Measurements from ENCODE around the gene MYBPC2.
"Not testable (repeated sequence)": the region's sequence is repeated elsewhere in the genome, so short reads cannot be mapped to it uniquely, and the experiment has no call there.

Gene MYBPC2

DNA sequence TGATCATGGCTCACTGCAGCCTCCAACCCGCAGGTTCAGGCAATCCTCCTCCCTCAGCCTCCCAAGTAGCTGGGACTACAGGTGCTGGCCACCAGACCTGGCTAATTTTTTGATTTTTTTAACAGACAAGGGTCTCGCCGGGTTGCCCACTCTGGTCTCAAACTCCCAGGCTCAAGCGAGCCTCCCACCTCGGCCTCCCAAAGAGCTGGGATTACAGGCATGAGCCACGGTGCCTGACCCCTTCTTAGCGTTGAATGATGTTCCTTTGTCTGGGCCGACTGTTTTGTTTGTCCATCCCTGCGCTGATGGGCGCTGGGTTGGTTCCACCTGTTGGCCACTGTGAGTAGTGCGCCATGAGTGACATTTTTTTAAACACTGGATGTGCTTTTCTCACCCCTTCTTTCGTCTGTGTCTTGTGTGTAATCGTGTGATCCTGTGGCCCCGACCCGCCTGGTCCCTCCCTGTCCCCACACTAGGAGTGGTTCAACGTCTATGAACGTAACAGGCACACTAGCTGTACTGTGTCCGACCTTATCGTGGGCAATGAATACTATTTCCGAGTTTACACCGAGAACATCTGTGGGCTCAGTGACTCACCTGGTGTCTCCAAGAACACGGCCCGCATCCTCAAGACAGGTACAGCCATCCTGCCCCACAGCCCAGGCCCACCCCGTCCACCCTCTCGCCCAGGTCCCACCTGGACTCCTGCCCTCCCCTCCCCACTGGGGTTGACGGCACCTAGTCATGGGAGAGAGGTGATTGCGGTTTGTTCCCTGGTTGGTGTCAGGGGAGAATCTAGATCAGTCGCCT lies 28.6 kb downstream of the MYBPC2 start:
- peak; percentile 37 for DNase-seq

DNA sequence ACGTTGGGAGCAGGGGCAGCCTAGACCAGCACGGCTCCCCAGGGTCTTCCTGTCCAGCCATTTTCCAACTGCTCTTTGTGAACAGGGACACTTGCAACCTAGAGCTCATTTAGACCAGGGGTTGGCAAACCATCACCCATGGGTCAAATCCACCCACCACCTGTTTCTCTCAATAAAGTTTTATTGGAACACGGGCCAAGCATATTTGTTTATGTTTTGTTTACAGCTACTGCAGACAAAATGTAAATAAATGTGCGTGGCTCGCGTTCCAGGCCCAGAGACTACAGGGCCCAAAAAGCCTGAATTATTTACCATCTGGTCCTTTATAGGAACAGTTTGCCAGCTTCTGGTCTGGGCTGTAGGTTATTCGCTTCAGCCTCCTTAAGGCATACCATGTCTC lies 30.3 kb downstream of the MYBPC2 start:
- no peak for DNase-seq

DNA sequence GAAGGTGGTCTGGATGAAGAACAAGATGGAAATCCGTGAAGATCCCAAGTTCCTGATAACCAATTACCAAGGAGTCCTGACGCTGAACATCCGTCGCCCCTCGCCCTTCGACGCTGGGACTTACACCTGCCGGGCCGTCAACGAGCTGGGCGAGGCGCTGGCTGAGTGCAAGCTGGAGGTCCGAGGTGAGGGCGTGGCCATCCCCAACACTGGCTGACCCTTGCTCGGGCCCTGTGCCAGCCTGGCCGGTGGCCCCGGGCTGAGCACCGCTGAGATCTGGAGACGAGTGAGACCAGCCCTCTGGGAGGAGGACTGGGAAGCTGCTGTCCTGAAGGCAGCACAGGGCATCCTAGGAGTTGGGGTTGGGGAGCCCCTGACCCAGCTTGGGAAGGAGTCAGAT lies 31.7 kb downstream of the MYBPC2 start:
- DNase-seq: no peak

DNA sequence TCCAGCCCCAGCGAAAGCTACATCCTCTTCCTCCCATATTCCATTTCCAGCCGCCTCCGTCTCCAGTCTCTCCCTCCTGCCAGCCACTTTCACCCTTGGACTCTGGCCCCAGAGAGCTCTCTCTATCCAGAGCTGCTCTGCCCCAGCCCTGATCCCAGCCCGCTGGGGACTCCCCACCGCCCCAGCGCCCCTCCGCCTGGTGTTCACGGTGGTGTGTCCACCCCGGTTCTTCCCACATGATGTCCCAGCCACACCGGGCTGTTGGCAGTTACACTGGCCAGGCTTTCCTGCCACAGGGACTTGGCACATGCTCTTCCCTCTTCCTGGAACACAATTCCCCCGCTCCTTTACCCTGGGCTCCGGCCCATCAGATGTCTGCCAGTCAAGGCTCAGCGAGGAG lies 32.3 kb downstream of the MYBPC2 start:
- DNase-seq: no peak

DNA sequence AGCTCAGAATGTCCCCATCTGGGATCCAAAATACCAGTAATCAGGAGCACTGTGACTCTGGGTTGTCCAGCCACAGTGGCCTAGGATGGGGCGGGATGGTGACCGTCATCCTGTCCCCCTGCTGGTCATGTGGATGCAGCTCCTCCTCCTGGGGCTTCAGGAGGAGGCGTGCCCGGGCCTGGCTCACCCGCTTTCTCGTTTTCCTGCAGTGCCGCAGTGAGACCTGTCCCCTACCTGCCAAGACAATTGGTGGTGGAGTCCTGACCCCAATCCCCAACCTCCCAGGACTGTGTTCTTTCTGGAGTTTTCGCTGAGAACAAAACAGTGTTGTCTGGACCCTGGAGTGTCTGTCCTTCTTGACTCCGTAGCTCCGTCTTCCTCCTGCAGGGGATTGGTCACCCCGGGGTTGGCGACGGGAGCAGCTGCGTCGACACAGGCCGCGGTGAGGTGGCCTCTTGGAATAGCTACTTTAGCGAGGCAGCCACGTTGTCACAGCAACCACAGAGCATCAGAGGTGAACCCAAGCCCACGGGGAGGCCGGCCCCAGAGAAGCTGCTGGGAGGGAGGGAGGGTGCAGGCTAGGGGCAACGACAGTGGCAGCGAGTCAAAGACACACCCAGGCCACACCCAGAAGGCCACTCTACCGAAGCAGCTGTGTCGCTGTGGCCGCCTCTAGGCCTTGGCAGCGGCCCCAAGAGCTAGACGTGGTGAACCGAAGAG lies 33.5 kb downstream of the MYBPC2 start:
- DNase-seq: no peak

DNA sequence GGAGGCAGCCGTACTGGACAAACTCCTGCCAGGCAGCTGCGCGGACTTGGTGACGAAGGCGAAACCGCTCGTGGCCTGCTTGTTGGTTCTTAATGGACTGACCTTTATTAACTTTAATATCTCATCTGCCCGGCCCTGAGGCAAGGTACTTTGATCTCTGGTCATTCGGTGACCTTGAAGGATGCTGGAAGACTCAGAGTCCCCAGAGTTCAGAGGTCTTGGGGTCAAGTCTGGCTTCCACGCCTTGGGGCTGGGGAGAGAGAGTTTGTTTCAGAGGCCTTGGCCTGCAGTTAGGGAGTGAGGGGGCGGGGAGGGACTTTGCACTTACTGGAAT lies 34.0 kb downstream of the MYBPC2 start:
- DNase-seq: no peak

DNA sequence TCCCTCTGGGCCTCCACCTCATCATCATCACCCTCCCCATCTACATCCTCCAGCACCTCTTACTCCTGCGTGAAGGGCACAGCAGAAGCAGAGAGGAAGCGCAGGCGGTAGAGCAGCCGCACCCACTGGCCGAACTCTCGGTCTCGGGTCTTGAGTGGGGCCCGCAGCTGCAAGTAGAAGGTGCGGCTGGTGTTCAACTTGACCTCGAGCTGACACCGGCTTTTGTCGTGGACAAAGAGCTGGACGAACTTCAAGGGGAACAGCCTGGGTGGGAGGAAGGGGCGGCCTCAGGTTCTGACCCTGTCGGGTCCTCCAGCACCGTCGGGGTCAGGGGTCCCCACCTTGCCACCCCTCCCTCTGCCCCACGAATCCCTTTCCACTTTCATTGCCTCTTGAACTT lies 34.9 kb downstream of the MYBPC2 start:
- DNase-seq: no peak

DNA sequence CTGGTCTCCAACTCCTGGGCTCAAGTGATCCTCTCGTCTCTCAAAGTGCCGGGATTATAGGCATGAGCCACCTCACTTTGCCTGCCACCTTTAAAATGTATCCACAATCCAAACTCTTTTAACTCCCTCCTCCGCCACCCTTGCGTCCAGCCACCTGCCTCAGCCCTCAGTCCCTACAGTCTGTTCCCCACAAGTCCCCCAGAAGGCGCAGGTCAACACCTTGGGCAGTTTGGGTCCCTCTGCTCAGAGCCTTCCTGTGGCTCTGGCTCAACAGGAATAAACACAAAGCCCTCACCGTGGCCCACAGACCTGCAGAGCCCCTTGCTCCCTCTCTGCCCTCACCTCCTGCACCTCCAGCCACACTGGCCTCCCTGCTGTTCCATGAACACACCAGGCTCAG lies 36.1 kb downstream of the MYBPC2 start:
- DNase-seq: no peak

DNA sequence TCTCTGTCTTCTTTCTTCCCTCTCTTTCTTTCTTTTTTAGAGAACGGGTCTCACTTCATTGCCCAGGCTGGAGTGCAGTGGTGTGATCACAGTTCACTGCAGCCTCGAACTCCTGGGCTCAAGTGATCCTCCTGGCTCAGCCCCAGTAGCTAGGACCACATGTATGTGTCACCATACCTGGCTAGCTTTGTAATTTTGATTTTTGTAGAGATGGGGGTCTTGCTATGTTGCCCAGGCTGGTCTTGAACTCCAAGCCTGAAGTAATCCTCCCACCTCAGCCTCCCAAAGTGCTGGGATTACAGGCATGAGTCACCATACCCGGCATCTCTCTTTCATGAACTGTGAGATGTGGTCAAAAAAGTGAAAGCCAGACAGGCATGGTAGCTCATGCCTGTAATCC lies 40.6 kb downstream of the MYBPC2 start:
- not testable (repeated sequence) for DNase-seq

DNA sequence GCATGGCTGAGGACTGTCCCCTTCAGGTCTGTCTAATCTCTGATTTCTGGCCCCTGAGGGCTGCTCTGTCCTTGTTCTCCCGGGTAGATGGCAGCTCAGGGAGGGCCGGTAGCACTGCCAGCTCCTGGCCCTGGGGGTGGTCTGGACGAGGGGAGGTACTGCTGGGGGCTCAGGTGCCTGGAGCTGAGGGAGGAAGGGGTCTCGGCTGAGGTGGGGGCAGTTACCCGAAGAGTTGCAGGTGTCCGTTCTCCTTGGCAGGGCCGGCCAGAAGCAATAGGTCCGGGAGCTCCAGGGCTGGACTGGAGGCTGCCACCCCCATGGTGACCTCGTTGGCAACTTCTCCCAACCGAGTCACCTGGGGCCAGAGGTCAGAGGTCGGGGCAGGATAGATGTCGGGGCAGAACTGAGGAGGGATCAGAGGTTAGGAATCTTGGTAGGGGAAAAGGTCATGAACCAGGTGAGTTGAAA lies 42.4 kb downstream of the MYBPC2 start:
- no peak for DNase-seq

DNA sequence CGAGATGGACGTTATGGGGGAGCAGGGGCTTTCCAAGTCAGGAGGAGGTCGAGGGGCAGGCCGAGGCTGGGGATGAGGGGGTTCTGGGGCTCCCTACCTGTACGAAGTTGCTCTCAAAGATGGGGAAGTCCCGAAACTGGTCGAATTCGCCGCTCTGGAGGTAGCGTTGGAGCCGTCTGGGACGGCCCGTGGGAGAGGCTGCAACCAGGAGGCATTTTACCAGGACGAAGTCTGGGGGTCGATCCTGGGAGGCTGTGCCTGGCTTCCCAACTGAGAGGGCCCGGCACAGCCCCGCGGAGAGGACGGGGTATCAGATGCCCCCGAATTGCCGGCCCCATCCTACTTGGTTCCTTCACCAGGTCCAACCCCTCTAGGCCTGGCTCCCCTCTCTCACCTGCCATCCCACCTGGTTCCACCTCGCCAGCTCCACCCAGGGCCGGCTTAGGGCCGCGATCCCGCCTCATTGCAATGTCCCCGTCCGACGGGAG lies 43.1 kb downstream of the MYBPC2 start:
- no peak for DNase-seq

DNA sequence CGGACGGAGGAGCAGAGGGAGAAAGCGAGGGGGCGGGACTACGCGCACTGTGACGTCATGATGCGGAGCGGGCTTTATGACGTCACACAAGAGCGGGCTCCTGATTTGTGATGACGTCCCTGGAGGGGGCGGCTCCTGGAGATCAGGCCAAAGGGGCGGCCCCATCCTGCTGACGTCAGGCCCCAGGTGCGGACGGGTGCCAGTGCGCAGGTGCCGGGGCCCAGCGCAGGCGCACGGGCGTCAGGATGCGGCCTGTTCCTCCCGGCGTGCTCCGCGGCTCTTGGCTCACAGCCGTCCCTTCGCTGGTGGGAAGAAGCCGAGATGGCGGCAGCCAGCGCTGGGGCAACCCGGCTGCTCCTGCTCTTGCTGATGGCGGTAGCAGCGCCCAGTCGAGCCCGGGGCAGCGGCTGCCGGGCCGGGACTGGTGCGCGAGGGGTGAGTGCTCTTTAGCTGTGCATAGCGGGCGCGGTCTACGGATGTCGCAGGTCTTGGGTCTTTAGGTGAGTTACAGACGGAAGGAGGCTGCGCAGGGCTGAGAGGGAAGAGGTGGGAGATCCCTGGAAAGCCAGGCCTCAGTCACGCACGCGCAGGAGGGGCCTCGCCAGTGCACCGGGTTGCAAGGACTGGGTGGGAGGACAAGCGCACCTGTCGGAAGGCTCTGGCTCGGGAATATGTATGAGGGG lies 43.7 kb downstream of the MYBPC2 start, which contains the start of the genes EMC10 and GARIN5A:
TSS of gene EMC10 (plus strand) at position 284 of the 683 bp plus-strand sequence. CDS start at position 322, 38 bp downstream.
TSS of gene GARIN5A (minus strand) at position 625 of the 683 bp plus-strand sequence. CDS start at position 165, 460 bp downstream.
- DNase-seq: peak; percentile 90

DNA sequence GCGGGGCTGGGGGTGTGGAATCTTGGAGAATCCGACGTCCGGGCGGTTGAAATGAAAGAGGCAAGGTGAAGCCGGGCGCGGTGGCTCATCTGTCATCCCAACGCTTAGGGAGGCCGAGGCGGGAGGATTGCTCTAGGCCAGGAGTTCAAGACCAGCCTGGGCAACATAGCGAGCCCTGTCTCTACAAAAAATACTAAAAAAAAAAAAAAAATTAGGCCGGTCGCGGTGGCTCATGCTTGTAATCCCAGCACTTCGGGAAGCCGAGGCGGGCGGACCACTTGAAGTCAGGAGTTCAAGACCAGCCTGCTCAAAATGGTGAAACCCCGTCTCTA lies 44.2 kb downstream of the MYBPC2 start:
- no peak for DNase-seq

DNA sequence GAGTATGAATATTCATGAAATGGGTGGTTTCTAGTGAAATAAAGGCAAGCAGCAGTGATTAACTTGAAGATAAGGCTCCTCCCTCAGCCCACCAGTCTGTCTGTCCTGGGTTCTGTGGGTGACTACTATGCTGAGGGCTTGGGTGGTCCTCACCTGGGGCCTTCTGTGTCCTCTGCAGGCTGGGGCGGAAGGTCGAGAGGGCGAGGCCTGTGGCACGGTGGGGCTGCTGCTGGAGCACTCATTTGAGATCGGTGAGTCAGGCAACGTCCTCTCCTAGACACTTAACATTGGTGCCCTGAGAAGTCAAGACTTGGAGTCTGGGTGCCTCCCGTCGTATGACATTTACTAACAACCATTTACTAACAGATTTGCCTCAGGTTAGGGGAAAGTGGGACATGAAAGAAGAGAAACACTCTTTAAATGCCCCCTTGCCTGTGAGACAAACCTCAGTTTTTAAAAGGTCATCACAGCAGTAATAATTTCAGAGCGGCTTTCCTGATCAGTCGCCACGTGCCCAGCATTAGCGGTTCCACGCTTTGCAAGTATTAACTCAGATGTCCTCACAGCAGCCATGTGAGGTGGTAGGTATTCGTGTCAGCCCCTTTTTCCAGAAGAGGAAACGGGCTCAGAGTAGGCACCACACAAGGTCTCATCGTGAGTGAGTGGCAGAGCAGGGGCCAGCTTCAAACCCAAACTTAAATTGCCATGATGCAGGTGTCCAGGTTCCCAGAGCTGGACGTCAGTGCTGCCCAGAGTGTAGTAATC lies 45.2 kb downstream of the MYBPC2 start:
- DNase-seq: no peak

DNA sequence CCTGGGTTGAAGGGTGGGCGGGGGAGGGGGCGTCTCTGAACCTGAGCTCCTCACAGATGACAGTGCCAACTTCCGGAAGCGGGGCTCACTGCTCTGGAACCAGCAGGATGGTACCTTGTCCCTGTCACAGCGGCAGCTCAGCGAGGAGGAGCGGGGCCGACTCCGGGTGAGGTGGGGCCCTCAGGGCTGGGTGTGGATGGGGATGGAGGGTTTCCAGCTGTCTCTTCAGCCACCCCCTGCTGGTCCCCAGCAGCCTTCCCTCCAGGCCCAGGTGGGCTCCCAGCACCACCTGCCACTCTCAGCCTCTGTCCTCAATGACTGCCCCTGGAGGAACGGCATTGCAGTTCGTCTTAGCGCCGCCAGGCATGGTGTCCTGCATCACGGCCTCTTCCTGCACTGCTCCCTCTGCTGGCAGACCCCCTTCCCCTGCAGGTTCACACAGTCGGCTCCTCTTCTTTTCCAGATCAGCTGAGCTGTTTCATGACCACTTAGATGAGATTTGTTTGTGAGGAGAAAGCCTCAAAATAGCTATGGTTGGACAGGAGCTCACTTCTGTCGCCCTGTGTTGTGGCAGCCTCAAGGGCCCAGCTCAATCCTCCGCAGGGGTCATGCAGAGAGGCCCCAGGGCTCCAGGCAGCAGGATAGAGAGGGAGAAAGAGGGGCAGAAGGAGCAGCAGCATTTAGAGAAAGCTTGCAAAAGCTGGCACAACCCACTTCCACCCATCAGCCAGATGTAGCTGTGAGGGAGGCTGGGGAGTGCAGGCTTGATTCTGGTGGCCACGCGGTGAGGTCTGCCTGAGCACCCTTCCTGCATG lies 46.4 kb downstream of the MYBPC2 start:
- DNase-seq: no peak

DNA sequence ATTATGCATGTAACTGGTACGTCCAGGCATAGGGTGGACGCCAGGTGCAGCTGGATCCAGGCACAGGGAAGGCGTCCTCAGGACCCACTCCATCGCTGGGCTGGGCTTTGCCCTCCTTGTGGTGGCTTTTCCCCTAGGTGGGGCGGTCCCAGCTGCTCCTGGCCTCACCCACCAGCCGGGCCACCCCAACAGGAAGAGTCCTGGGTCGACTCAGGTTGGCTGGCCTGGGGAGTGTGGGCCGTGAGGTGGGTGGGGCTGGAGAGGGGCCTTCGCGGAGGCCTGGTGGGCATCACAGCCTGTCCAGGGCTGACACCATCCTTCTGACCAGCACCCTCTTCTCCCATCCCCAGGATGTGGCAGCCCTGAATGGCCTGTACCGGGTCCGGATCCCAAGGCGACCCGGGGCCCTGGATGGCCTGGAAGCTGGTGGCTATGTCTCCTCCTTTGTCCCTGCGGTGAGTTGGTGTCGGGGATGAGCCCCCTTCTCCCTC lies 47.1 kb downstream of the MYBPC2 start:
- DNase-seq: no peak

DNA sequence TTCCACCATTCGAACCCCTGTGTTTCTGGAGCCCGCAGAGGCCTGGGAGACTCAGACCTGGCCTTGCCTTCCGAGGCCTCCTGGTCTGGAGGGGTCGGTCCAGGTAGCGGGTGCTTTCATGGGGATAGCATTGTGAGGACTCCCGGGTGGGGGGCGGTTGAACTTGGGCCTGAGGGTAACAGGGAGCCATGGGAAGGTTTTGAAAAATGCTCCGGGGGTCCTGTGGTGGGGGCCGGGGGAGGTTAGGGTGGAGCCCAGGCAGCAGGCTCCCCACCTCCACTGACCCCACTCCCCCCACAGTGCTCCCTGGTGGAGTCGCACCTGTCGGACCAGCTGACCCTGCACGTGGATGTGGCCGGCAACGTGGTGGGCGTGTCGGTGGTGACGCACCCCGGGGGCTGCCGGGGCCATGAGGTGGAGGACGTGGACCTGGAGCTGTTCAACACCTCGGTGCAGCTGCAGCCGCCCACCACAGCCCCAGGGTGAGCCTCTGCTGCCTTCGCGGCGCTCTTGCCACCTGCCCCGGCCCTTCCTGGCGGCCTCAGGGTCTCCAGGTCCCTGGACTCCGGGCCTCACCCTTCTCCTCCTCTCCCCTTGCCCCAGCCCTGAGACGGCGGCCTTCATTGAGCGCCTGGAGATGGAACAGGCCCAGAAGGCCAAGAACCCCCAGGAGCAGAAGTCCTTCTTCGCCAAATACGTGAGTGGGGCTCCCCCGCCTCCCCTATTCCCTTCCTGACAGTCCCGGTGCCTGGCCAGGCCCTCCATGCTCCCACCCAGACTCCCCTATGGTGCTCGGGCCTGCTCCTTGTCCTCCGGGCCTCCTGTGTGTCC lies 47.8 kb downstream of the MYBPC2 start:
- no peak for DNase-seq

DNA sequence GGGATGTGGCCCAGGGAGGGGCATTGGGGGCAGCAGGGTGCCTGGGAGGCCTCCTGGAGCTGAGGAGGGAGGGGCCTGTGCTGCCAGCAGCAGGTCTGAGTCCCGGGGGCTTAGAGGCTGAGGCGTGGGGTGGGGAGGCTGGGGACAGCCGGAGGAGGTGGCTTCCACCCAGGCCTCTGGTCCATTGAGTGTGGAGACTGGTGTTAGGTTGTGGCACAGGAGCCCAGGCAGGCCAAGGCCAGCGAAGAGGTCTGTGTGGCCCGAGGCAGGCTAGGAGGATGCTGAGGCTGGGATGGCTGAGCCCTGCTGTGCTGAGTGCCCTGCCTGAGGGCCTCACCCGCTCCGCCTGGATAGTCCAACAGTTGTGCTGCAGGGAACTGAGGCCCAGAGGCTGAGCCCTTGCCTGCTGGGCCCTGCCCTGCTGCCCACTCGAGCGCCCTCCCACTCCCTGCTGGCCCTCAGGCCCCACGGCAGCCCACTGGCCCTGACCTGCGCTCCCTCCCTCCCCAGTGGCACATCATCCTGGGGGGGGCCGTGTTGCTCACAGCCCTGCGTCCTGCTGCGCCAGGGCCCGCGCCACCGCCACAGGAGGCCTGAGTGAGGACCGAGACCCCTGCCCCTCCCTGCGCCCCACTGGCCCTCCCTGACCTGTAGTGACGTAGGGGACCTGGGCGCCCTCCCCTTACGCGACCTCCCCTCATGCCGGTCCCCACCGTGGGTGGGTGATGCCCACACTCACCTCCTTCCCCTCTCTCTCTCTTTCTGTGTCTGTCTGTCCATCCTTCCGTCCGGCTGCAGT lies 48.9 kb downstream of the MYBPC2 start:
- DNase-seq: no peak

DNA sequence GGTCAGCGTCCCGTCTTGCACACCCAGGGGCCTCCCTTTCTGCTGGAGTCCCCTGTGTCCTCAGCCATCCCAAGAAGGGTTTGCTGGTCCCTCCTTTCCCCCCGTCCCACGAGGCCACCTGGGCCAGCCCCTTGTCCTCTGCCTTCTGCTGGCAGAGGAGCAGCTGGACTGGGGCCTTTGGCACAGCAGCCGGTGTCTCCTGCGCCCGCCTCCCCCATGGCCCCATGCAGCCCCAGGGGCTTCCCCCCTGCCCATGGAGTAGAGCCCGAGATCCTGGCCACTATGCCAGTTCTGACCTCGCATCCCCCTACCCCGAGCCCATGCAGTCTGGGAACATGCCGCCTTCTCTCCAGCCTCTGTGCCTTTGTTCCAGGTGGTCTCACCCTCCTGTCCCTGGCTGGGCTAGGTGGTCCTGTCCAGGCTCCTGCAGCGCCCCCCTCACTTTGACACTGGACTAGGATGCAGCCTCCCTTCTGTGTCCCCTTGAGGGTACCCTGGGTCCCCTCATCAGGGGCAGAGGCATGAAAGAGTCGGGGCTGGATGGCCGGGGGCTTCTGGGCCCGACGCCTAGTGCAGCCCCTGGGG lies 49.7 kb downstream of the MYBPC2 start:
- no peak for DNase-seq
